Colonic mucosa (tissue), 4 donors: ENCODE measurements around the gene HASPIN. TPM values are rescaled to one million over a fixed set of nuclear protein-coding genes. Genes with fewer than 3 reads are reported as not detected.

Experiments
- DNase-seq: peaks from one replicate; pipeline ENCODE4 v3.0.0-alpha.2; 2020
- H3K27ac ChIP-seq: fragments of 200-600 bp; one replicate; pipeline ENCODE4 v1.8.0; 2021
- H3K27me3 ChIP-seq: fragments of 200-600 bp; one replicate; pipeline ENCODE4 v1.8.0; 2021
- H3K36me3 ChIP-seq: fragments of 200-600 bp; one replicate; pipeline ENCODE4 v1.8.0; 2021
- H3K4me1 ChIP-seq: fragments of 200-600 bp; one replicate; pipeline ENCODE4 v1.8.0; 2021; ENCODE audit warnings: mild to moderate bottlenecking
- H3K4me3 ChIP-seq: fragments of 200-600 bp; one replicate; pipeline ENCODE4 v1.8.0; 2021
- H3K9ac ChIP-seq, 2 donors: one replicate each; pipeline ENCODE4 v1.7.0; 2013; ENCODE audit warnings: control low read depth in 2 of 2, low read depth in 2 of 2, low read length in 2 of 2
- H3K9me3 ChIP-seq: fragments of 200-600 bp; one replicate; pipeline ENCODE4 v1.8.0; 2021
- intact Hi-C: fragments of 100-400 bp; cut with DNase I; formaldehyde crosslinking; loops from one replicate; pipeline ENCODE4 v1.14.1; 2022
- total RNA-seq, 2 donors: library from RNA; stranded (reverse); fragmentation: NEBNext Ultra II Directional in 1 of 2; extraction: Animal tissue kit (Norgen Biotek cat#: 25700) in 1 of 2; gene quantifications; one replicate each; pipeline ENCODE4 v1.2.1, GENCODE V29; 2021
- TF ChIP-seq, protein P1 (sequence below): fragments of 200-600 bp; IDR thresholded peaks from one replicate; pipeline ENCODE4 v1.8.0; 2022; ENCODE audit warnings: antibody characterized with exemption, mild to moderate bottlenecking
- donor health status: healthy.
- donor health status: DM: no; HTN: no; CAD: no.
- donor health status: DM: no; HTN: no; CAD: no.

HASPIN gene
- total RNA-seq, 2 donors from 2014 or later: 2.6 to 13.2 TPM

DNA sequence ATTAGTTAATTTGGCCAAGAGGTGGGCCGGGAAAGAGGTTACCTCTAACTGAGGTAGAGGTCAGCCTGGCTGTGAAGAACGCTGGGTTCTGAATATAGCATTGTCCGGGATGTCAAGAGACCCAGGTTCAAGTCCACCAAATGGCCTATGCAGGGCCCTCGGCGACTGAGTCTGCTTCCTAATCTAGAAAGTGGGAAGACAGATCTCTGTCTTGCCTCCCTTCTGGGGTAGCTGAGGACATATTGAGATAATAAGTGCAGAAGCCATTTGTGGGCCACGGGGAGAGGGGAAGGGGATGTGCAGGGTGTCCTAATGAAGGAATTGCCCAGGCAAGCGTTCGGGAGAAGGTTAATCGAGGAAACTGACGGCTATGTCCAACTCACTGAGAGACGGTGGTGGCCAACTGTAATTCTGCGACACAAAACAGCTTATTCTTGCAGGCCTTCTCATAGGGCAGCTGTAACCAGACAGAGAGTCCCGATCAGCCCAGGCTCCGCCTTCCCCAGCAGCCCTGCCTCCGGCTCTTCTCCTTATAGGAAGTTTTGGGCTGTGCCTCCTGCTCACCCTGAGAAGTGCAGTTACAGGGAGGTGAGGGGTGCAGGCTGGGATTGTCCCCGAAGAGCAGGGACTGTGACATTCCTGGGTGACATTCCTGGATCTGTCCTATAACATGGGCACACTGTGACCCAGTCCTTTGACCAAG is 15.9 kb downstream of the HASPIN start:
- Histone ChIP-seq H3K27me3 (no peaks in the 10 kb centered on the region), H3K9ac (no peak overlapping the region), H3K36me3 (no peaks in the 10 kb centered on the region), H3K27ac (no peak overlapping the region), H3K4me3 (no peak overlapping the region), H3K4me1 (peaks cover 7% of the 10 kb centered on the region), H3K9me3 (no peaks in the 10 kb centered on the region)
- TF ChIP-seq, protein P1, sequence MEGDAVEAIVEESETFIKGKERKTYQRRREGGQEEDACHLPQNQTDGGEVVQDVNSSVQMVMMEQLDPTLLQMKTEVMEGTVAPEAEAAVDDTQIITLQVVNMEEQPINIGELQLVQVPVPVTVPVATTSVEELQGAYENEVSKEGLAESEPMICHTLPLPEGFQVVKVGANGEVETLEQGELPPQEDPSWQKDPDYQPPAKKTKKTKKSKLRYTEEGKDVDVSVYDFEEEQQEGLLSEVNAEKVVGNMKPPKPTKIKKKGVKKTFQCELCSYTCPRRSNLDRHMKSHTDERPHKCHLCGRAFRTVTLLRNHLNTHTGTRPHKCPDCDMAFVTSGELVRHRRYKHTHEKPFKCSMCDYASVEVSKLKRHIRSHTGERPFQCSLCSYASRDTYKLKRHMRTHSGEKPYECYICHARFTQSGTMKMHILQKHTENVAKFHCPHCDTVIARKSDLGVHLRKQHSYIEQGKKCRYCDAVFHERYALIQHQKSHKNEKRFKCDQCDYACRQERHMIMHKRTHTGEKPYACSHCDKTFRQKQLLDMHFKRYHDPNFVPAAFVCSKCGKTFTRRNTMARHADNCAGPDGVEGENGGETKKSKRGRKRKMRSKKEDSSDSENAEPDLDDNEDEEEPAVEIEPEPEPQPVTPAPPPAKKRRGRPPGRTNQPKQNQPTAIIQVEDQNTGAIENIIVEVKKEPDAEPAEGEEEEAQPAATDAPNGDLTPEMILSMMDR: no peak
- intact Hi-C loops: loop anchor here (5.0 kb wide), 1 partner anchor 88 kb away; no protein-coding TSS in a partner anchor
- DNase-seq: no peak

DNA sequence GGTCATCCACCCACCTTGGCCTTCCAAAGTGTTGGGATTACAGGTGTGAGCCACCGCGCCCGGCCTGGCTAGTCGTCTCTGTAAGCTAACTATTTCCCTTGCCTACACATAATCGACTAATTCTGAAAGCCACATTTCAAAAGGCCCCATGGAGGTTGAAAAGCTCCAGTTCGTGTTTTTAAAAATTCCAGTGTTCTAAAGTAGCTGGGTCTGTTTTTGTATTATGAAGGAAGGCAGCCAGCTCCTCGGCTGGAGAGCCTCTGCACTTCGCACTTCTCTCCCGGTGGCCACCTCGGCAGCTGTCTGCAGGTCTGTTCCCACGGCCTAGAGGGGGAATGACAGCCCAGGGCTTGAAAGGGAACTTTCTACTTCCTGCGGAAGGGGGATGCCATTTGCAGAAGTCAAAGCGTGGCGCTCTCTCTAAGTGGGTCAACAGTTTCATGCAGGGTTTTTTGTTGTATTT is 16.9 kb downstream of the HASPIN start:
- Histone ChIP-seq H3K27me3 (no peaks in the 10 kb centered on the region), H3K9me3 (no peaks in the 10 kb centered on the region), H3K9ac (no peak overlapping the region), H3K36me3 (no peaks in the 10 kb centered on the region), H3K4me1 (peaks cover 7% of the 10 kb centered on the region), H3K27ac (no peak overlapping the region), H3K4me3 (no peak overlapping the region)
- TF ChIP-seq, protein P1: no peak
- DNase-seq: no peak
- intact Hi-C loops: no loop called here

DNA sequence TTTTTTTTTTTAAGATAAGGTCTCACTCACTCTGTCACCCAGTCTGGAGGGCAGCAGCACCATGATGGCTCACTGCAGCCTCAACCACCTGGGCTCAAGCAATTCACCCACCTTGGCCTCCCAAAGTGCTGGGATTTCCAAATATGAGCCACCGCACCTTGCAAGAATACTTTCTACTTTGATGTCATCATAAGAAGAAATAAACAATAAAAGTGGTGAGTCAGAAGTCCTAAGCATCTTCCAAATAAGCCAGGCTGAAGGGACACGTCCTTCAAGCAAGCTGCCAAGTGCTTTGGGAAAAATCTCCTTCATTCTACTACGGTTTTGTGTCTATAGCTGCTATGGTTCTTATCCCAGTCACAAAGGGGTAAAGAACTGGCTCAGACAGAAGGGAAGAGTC is 20.3 kb downstream of the HASPIN start:
- H3K4me1 ChIP-seq: no peaks in the 10 kb centered on the region
- intact Hi-C loops: no loop called here

DNA sequence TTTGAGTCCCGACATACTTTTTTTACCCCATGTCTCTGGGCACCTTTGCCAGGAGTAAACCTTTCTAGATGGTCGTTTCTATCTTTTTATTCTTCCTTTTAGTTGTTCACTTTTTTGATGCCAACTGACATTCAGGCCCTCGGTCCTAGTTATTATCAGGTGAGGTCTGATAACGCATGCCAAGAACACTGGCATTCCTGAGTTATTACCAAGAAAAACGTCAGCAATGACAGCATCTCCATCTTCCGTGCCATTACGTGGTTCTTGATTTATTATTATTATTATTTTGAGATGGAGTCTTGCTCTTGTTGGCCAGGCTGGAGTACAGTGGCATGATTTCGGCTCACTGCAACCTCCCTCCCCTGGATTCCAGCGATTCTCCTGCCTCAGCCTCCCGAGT is 21.4 kb downstream of the HASPIN start:
- no peak overlapping the region for H3K27ac ChIP-seq
- H3K9me3 ChIP-seq: no peaks in the 10 kb centered on the region
- TF ChIP-seq, protein P1: no peak
- no peaks in the 10 kb centered on the region for H3K27me3 ChIP-seq
- H3K9ac ChIP-seq: no peak overlapping the region
- DNase-seq: no peak
- no peaks in the 10 kb centered on the region for H3K36me3 ChIP-seq
- no peak overlapping the region for H3K4me3 ChIP-seq
- intact Hi-C loops: no loop called here
- no peaks in the 10 kb centered on the region for H3K4me1 ChIP-seq

More for the DNA sequence above, 20.3 kb downstream of the HASPIN start:
- H3K9ac ChIP-seq: no peak overlapping the region
- TF ChIP-seq, protein P1: no peak
- no peak overlapping the region for H3K4me3 ChIP-seq
- no peaks in the 10 kb centered on the region for H3K36me3 ChIP-seq
- no peaks in the 10 kb centered on the region for H3K27me3 ChIP-seq
- no peak overlapping the region for H3K27ac ChIP-seq
- H3K9me3 ChIP-seq: no peaks in the 10 kb centered on the region
- DNase-seq: no peak

DNA sequence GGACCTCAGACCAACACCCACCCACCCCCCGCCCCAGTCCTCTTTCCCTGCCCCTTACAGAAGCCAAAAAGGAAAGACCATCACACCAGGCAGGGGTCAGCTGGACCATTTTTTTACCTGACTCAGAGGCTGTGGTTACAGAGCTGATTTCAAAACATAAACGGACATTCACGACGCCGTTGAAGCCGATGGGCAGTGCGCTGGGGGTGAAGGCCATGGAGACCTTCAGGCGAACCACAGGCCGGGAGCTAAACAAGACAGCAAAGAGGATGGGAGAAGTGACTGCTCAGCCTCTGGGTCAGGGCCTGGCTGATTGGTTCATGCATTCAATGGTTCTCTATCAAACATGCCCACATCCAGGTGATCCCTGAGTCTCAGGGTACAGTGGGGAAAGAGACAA is 24.1 kb downstream of the HASPIN start:
- TF ChIP-seq, protein P1: no peak
- H3K4me3 ChIP-seq: no peak overlapping the region
- no peaks in the 10 kb centered on the region for H3K36me3 ChIP-seq
- no peaks in the 10 kb centered on the region for H3K4me1 ChIP-seq
- intact Hi-C loops: no loop called here
- no peak overlapping the region for H3K27ac ChIP-seq
- no peak for DNase-seq
- no peaks in the 10 kb centered on the region for H3K27me3 ChIP-seq
- H3K9me3 ChIP-seq: no peaks in the 10 kb centered on the region
- no peak overlapping the region for H3K9ac ChIP-seq
